HG03095 (cell line): Measurements from ENCODE around the gene TRAF3IP3.

Experiments
- ATAC-seq: cut with Tn5 transposase; IDR thresholded peaks from one replicate; pipeline ENCODE4 v1.9.1; 2021; ENCODE audit warnings: moderate library complexity; ENCODE audit not compliant: unreplicated experiment

Gene TRAF3IP3

DNA sequence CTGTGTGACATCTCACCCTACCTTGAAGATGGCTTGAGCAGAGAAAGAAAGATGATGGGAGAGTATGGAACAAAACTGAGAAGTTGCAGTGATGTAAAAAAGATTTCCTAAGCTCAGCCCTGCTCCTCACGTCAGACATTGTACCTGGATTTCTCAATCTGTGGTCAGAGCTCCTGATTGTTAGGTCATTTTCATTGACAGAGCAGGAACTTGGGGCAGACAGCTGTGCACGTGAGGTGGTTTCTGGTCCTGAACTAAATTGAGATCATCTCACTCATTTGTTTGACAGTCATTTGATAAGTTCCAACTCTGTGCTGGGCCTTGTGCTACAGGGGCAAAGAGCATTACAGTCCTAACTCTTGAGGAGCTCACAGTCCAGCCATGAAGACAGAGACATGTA, 10.2 kb downstream of the TRAF3IP3 start:
- no peak for ATAC-seq

- no peak for ATAC-seq
Measured at GRCh38 chr1:209767096-209767495, 11.2 kb downstream of the TRAF3IP3 start.

DNA sequence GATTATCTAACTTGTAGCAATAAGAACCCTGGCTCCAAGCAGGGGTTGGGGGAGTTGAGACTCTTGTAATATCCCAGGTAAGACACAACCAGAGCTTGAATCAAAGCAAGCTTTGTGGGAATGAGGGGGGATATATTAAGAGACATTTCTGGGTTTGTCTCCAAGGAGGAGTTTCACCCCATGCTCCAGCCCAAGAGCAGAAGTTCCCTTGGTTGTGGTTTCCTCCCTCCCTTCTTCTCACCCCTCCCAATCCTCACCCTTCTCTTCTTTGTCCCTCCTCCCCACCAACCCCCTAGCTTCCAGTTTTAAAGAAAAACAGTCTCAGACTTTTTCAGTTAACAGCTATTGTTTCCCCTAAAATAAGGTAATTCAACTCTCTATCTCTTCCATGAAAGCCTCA, 11.9 kb downstream of the TRAF3IP3 start:
- no peak for ATAC-seq

DNA sequence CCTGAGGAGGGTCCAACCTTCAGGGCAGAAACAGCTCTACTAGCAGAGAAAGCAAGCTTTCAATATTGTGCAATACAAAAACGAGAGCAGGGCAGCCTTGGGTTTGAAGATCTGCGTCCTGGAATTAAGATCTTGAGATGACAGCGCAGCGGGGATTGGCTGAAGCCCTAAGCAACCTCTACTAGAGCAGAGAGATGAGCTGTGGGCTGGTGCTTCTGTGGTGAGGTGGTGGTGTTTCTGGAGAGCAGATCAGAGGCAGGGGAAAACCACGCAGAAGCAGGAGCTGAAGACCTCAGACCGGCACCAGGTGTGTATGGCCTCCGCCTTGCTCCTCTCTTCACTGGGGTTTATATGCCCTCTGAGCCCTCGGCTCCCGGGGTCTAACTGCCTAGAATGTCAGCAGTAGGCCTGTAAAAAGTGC, 12.5 kb downstream of the TRAF3IP3 start:
- peak; percentile 82 for ATAC-seq

DNA sequence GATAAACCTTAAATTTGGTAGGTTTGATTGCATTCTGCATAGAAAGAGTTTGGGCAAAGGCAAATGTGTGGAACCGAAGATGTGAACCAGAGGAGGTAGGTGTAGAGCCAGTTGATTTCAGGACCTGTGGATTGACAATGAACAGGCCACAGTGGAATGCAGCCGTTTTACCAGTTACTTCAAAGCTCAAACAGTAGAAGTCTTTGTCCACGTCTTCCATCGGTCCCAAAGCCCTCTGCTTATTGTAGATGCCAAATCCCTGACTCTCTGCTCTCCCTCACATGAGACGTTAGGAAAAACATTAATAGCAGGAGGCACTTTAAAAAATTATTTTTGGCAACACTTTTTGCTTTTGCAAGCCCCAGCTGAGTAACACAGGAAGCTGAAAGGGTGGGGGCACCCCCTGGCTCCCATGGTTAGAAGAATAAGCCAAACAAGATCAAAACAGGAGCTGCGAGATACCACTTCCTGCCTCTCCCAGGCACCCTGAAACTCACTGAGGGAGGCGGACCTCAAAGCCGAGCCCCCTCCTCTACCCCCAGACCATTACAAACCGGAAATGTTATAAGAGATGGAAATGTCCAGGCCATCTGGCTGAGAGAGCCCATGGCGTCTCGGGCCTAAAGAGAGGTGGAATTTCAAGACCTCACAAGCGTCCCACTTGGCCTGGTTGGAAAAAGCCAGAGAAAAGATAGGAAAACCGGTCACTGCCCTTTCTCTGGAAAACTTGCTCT, 13.5 kb downstream of the TRAF3IP3 start:
- peak; percentile 76 for ATAC-seq

- ATAC-seq, result no peak
Measured at GRCh38 chr1:209769971-209770370, 14.1 kb downstream of the TRAF3IP3 start.

DNA sequence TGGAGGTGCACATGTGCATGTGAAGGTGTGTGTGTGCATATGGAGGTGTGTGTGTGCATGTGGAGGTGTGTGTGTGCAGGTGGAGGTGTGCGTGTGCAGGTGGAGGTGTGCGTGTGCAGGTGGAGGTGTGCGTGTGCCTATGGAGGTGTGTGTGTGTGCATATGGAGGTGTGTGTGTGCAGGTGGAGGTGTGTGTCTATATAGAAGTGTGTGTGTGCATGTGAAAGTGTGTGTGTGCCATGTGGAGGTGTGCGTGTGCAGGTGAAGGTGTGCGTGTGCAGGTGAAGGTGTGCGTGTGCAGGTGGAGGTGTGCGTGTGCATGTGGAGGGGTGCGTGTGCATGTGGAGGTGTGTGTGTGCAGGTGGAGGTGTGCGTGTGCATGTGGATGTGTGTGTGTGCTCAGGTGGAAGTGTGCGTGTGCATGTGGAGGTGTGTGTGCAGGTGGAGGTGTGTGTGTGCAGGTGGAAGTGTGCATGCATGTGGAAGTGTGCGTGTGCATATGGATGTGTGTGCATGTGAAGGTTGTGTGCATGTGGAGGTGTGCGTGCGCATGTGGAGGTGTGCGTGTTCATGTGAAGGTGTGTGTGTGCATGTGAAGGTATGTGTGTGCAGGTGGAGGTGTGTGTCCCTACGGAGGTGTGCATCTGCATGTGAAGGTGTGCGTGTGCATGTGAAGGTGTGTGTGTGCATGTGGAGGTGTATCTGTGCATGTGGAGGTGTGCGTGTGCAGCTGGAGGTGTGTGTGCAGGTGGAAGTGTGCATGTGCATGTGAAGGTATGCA, 15.0 kb downstream of the TRAF3IP3 start:
- no peak for ATAC-seq

- ATAC-seq, result no peak
Measured at GRCh38 chr1:209772126-209772525, 16.3 kb downstream of the TRAF3IP3 start.

GRCh38 chr1:209774592-209774991, 18.7 kb downstream of the TRAF3IP3 start:
- peak; percentile 61 for ATAC-seq

DNA sequence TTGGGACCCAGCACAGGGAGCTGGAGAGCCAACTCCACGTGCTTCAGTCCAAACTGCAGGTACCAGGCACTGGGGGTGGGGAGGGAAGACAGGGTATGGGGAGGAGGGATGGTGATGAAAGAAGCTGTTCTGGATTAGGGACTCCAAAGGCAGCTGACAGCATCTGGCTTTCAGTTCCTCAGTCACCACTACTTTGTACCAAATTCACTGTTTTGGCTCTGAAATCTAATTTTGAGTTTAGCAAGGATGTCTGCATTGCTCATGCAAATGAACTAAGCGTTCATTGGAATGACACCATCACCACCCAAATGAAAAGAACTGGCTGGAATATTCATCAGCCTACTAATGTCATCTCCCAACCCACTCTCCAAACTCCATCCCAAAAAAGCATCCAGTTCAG, 19.8 kb downstream of the TRAF3IP3 start:
- ATAC-seq, result no peak

DNA sequence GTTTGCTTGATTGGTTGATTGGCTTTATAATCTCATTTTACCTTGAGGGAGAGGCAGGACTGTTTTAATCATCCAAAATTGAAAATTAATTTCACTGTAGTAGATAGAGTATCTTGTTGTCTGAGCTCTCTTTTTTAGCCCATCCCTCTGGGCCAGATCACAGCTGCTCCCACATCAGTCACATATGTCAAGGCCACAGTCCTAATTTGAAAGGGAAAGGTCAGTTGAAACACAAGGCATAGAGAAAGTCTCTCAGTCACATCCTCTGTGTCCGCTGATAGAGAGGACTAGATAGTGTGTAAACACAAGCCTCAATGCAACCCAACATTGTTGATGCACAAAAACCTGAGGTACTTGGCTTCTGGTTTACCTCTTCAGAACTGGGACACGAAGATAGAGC, 21.7 kb downstream of the TRAF3IP3 start:
- ATAC-seq, result no peak

- ATAC-seq, result no peak
Measured at GRCh38 chr1:209778102-209778501, 22.2 kb downstream of the TRAF3IP3 start.

- no peak for ATAC-seq
Measured at GRCh38 chr1:209780268-209780667, 24.4 kb downstream of the TRAF3IP3 start.

DNA sequence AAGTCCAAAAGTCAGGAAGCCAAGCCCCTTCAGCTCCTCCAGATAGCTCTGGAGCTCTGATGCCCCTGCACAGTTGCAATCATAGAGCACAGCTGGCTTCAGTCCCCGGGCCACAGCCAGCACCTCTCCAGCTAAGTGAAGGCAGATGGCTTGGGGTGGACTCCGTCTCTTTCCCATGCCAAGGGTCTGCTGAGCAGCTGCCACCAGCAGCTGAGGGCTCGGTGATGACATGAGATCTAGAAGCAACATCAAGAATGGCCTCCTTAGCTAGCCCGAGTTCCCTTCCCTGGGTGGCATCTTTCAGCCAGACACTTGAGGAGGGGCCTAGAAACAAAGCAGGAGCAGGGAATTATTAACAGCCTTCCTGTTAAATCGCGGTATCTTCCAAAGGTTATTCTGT, 27.5 kb downstream of the TRAF3IP3 start:
- no peak for ATAC-seq

- peak; percentile 99 for ATAC-seq
Measured at GRCh38 chr1:209784265-209785169, 28.7 kb downstream of the TRAF3IP3 start, which contains the start of gene C1orf74. Gene C1orf74, minus strand, starts transcription at chr1:209784559. Its CDS starts 925 bp downstream, at chr1:209783634.

DNA sequence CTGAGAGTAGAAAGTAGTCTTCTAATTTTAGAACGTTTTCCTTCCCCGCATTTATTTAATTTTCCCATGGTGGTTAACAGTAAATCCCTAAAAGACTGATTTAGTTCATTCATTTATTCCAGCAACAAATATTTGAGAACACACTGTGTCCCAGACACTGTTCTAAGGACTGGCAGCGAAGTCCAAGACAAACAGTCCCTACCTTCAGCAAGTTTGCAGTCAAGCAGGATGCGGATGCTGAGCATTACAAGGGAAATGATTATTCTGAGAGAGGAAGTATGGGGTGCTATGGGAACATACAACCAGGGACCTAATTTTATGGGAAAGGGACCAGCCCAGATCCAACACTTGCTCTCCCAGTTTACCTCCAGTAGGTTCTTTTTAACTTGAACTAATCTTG, 29.7 kb downstream of the TRAF3IP3 start:
- no peak for ATAC-seq

GRCh38 chr1:209786146-209786545, 30.3 kb downstream of the TRAF3IP3 start:
- no peak for ATAC-seq

DNA sequence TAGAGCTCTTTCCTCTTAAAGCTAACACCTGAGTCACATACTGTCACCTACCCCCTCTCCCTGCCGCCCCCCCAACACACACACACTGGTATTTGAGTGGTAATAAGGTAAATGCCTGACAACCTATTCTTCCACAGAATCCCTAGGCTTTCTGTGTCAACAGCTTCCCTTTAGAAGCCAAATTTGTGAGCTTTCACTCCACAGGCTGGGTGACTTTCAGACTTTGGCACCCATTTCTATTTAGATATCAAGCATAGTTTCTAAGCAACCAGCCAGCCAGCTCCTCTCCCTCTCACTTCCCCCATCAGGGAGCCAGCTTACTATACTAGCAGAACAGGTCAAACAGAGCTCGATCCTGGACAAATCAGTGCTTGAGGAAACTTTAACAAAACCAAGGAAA, 31.7 kb downstream of the TRAF3IP3 start:
- ATAC-seq, result no peak

DNA sequence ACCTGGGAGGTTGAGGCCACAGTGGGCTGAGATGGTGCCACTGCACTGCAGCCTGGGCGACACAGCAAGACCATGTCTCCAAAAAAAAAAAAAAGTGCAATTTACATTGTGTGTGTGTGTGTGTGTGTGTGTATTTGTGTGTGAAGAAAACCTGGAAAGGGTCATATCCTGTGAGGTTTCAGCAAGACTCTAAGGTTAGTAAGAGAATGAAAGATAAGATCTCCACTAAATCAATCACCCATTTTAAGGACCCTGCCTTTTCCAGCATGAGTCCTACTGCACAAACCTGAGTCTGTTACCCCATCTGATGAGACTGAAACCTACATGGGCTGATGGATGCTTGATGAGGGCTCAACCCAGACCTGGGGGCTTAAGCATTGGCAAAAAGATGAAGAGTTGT, 33.4 kb downstream of the TRAF3IP3 start:
- no peak for ATAC-seq

DNA sequence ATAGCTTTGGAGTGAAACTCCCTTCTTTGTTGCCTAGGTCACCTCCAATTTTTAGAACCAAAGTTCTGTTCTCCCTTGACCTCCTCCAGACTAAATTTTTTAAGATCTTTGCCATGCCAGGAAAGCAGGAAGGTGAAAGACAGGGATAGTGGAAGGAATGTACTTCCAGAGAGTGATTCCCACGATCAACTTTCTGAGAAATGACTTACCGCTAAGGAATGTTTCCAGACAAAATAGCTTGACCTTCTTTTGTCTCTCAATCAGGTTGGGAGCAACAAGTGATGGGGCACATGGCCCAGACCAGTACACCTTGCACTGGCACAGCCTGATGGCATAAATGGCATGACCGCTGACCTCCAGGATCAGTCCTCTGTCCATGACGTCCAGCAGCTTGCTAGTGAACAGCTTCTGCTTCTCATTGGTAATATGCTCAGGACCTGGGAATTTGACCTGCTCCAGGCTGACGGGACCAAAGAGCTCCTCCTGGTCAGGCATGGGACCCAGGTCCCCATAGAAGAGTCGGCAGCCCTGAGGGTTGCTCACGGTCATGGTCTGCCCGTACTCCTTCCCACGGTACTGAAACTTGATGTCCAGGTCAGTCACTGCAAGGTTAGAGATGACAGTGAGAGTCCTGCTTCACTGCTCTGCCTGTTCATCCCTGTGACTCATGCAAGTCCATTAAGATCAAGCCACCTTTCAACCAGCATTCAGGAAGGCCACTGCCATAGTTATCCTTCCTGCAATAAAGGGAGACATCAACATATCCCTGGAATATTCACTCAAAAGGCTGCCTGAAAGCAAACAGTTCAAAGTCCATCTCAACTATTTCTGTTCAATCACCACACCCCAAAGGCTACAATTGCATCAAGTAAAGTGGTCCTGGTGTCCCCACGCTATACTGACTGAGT, 34.7 kb downstream of the TRAF3IP3 start:
- no peak for ATAC-seq
